Activated CD4-positive, alpha-beta T cell treated with anti-CD3 and anti-CD28 coated beads, Interleukin-2, amount 10 ng/mL, durations not matched to agents 24 days and 14 days (primary cell): ENCODE results near the gene RYR1. TPM values are rescaled to one million over a fixed set of nuclear protein-coding genes. Genes with fewer than 3 reads are reported as not detected.
A peak's percentile ranks its signal among the peaks of the same experiment; 100 is the strongest.
"Not testable (repeated sequence)": the region's sequence is repeated elsewhere in the genome, so short reads cannot be mapped to it uniquely, and the experiment has no call there.

Experiments
- DNase-seq: peaks from one replicate; pipeline ENCODE4 v3.0.0; 2022
- H3K27ac Mint-ChIP-seq: one replicate; pipeline ENCODE4 v1.8.0; 2022; ENCODE audit warnings: mild to moderate bottlenecking, mixed read lengths
- H3K27me3 Mint-ChIP-seq: one replicate; pipeline ENCODE4 v1.8.0; 2022; ENCODE audit warnings: mixed read lengths
- H3K36me3 Mint-ChIP-seq: one replicate; pipeline ENCODE4 v1.8.0; 2022; ENCODE audit warnings: low read depth, mild to moderate bottlenecking, mixed read lengths
- H3K4me1 Mint-ChIP-seq: one replicate; pipeline ENCODE4 v1.8.0; 2021; ENCODE audit warnings: mixed read lengths
- H3K4me3 Mint-ChIP-seq: one replicate; pipeline ENCODE4 v1.8.0; 2022; ENCODE audit warnings: mild to moderate bottlenecking, moderate library complexity, mixed read lengths
- H3K9me3 Mint-ChIP-seq: one replicate; pipeline ENCODE4 v1.8.0; 2021; ENCODE audit warnings: mixed read lengths
- intact Hi-C: fragments of 100-400 bp; cut with micrococcal nuclease; formaldehyde crosslinking; loops from one replicate; pipeline ENCODE4 v1.15.1; 2023
- total RNA-seq: library from RNA; stranded (reverse); gene quantifications from 2 replicates; pipeline ENCODE4 v1.2.3, GENCODE V29; 2022

The RYR1 gene
- total RNA-seq, 1 donor from 2014 or later, result 4.0 TPM

- Mint-ChIP-seq H3K9me3 (no peaks in the 10 kb centered on the region), H3K36me3 (no peaks in the 10 kb centered on the region), H3K4me3 (no peak overlapping the region), H3K27ac (no peak overlapping the region), H3K4me1 (no peaks in the 10 kb centered on the region), H3K27me3 (peaks cover 2% of the 10 kb centered on the region)
- DNase-seq, result no peak
- intact Hi-C loops, result no loop called here
These were observed 34.3 kb downstream of the RYR1 start for GRCh38 chr19:38467541-38468525.

- H3K36me3 Mint-ChIP-seq, result no peaks in the 10 kb centered on the region
- H3K4me1 Mint-ChIP-seq, result no peaks in the 10 kb centered on the region
- intact Hi-C loops, result no loop called here
- H3K9me3 Mint-ChIP-seq, result no peaks in the 10 kb centered on the region
- H3K27me3 Mint-ChIP-seq, result peaks cover 2% of the 10 kb centered on the region
- no peak for DNase-seq
- H3K4me3 Mint-ChIP-seq, result no peak overlapping the region
- H3K27ac Mint-ChIP-seq, result no peak overlapping the region
These were observed 35.7 kb downstream of the RYR1 start for GRCh38 chr19:38469151-38469550.

GRCh38 chr19:38470788-38471480 lies 37.4 kb downstream of the RYR1 start:
- H3K27ac Mint-ChIP-seq, result no peak overlapping the region
- H3K36me3 Mint-ChIP-seq, result no peaks in the 10 kb centered on the region
- DNase-seq, result no peak
- H3K9me3 Mint-ChIP-seq, result no peaks in the 10 kb centered on the region
- H3K27me3 Mint-ChIP-seq, result peaks cover 2% of the 10 kb centered on the region
- H3K4me3 Mint-ChIP-seq, result no peak overlapping the region
- intact Hi-C loops, result no loop called here
- no peaks in the 10 kb centered on the region for H3K4me1 Mint-ChIP-seq

- H3K27me3 Mint-ChIP-seq, H3K4me1 Mint-ChIP-seq, H3K36me3 Mint-ChIP-seq, H3K9me3 Mint-ChIP-seq, H3K4me3 Mint-ChIP-seq, intact Hi-C loops, H3K27ac Mint-ChIP-seq, DNase-seq: not testable (repeated sequence)
These were observed 39.2 kb downstream of the RYR1 start for GRCh38 chr19:38472725-38473124.

- intact Hi-C loops, result no loop called here
- H3K36me3 Mint-ChIP-seq, result no peaks in the 10 kb centered on the region
These were observed 39.7 kb downstream of the RYR1 start for GRCh38 chr19:38473201-38473600.

GRCh38 chr19:38475176-38475575 lies 41.7 kb downstream of the RYR1 start:
- peaks cover 4% of the 10 kb centered on the region for H3K27me3 Mint-ChIP-seq
- no peaks in the 10 kb centered on the region for H3K9me3 Mint-ChIP-seq
- DNase-seq, result no peak
- intact Hi-C loops, result no loop called here
- no peak overlapping the region for H3K27ac Mint-ChIP-seq
- H3K4me1 Mint-ChIP-seq, result no peaks in the 10 kb centered on the region
- no peak overlapping the region for H3K4me3 Mint-ChIP-seq
- H3K36me3 Mint-ChIP-seq, result no peaks in the 10 kb centered on the region

More at GRCh38 chr19:38473201-38473600, 39.7 kb downstream of the RYR1 start:
- no peak overlapping the region for H3K4me3 Mint-ChIP-seq
- H3K27me3 Mint-ChIP-seq, result peaks cover 4% of the 10 kb centered on the region
- no peak for DNase-seq
- no peaks in the 10 kb centered on the region for H3K4me1 Mint-ChIP-seq
- no peak overlapping the region for H3K27ac Mint-ChIP-seq
- no peaks in the 10 kb centered on the region for H3K9me3 Mint-ChIP-seq

- Mint-ChIP-seq H3K27ac (no peak overlapping the region), H3K4me3 (no peak overlapping the region), H3K4me1 (no peaks in the 10 kb centered on the region), H3K9me3 (no peaks in the 10 kb centered on the region), H3K36me3 (no peaks in the 10 kb centered on the region), H3K27me3 (peaks cover 4% of the 10 kb centered on the region)
- DNase-seq, result peak; percentile 69
- intact Hi-C loops, result no loop called here
These were observed 44.9 kb downstream of the RYR1 start for GRCh38 chr19:38478273-38478971.

GRCh38 chr19:38482496-38482895 lies 49.0 kb downstream of the RYR1 start:
- H3K4me3 Mint-ChIP-seq, result no peak overlapping the region
- intact Hi-C loops, result no loop called here
- H3K27me3 Mint-ChIP-seq, result peaks cover 4% of the 10 kb centered on the region
- no peak overlapping the region for H3K27ac Mint-ChIP-seq
- H3K36me3 Mint-ChIP-seq, result no peaks in the 10 kb centered on the region
- H3K9me3 Mint-ChIP-seq, result peaks cover 7% of the 10 kb centered on the region
- no peak for DNase-seq
- H3K4me1 Mint-ChIP-seq, result no peaks in the 10 kb centered on the region

- intact Hi-C loops, result no loop called here
- Mint-ChIP-seq H3K27ac (no peak overlapping the region), H3K4me3 (no peak overlapping the region), H3K36me3 (no peaks in the 10 kb centered on the region), H3K27me3 (peaks cover 1% of the 10 kb centered on the region), H3K4me1 (no peaks in the 10 kb centered on the region), H3K9me3 (peaks cover 7% of the 10 kb centered on the region)
- no peak for DNase-seq
These were observed 49.6 kb downstream of the RYR1 start for GRCh38 chr19:38483016-38483630.

GRCh38 chr19:38484747-38485146 lies 51.3 kb downstream of the RYR1 start:
- no peak overlapping the region for H3K27ac Mint-ChIP-seq
- DNase-seq, result no peak
- no peak overlapping the region for H3K4me3 Mint-ChIP-seq
- H3K9me3 Mint-ChIP-seq, result peaks cover 7% of the 10 kb centered on the region
- H3K36me3 Mint-ChIP-seq, result peaks cover 2% of the 10 kb centered on the region
- peaks cover 1% of the 10 kb centered on the region for H3K27me3 Mint-ChIP-seq
- intact Hi-C loops, result no loop called here
- H3K4me1 Mint-ChIP-seq, result no peaks in the 10 kb centered on the region

GRCh38 chr19:38485541-38486285 lies 52.2 kb downstream of the RYR1 start:
- peaks cover 2% of the 10 kb centered on the region for H3K36me3 Mint-ChIP-seq
- H3K27me3 Mint-ChIP-seq, result peaks cover 2% of the 10 kb centered on the region
- intact Hi-C loops, result no loop called here
- DNase-seq, result no peak
- peaks cover 12% of the 10 kb centered on the region for H3K9me3 Mint-ChIP-seq
- no peaks in the 10 kb centered on the region for H3K4me1 Mint-ChIP-seq
- no peak overlapping the region for H3K4me3 Mint-ChIP-seq
- H3K27ac Mint-ChIP-seq, result no peak overlapping the region

- no peaks in the 10 kb centered on the region for H3K4me1 Mint-ChIP-seq
- no peak overlapping the region for H3K27ac Mint-ChIP-seq
- no peak for DNase-seq
- peaks cover 2% of the 10 kb centered on the region for H3K36me3 Mint-ChIP-seq
- H3K4me3 Mint-ChIP-seq, result no peak overlapping the region
- intact Hi-C loops, result no loop called here
- peaks cover 5% of the 10 kb centered on the region for H3K27me3 Mint-ChIP-seq
- H3K9me3 Mint-ChIP-seq, result peaks cover 15% of the 10 kb centered on the region
These were observed 53.3 kb downstream of the RYR1 start for GRCh38 chr19:38486731-38487336.

GRCh38 chr19:38488096-38488495 lies 54.6 kb downstream of the RYR1 start:
- intact Hi-C loops, result no loop called here
- Mint-ChIP-seq H3K4me3 (no peak overlapping the region), H3K4me1 (no peaks in the 10 kb centered on the region), H3K9me3 (peaks cover 15% of the 10 kb centered on the region), H3K27ac (no peak overlapping the region), H3K27me3 (peaks cover 9% of the 10 kb centered on the region), H3K36me3 (peaks cover 2% of the 10 kb centered on the region)
- DNase-seq, result no peak
